Measurements from ENCODE around the gene NAV2. TPM values are rescaled to one million over a fixed set of nuclear protein-coding genes. Genes with fewer than 3 reads are reported as not detected.

NAV2 gene
- total and polyA plus RNA-seq, 2 donors (not counting 1 experiment from before 2014, with no cell fraction given) = 8.1 to 14.0 TPM

DNA sequence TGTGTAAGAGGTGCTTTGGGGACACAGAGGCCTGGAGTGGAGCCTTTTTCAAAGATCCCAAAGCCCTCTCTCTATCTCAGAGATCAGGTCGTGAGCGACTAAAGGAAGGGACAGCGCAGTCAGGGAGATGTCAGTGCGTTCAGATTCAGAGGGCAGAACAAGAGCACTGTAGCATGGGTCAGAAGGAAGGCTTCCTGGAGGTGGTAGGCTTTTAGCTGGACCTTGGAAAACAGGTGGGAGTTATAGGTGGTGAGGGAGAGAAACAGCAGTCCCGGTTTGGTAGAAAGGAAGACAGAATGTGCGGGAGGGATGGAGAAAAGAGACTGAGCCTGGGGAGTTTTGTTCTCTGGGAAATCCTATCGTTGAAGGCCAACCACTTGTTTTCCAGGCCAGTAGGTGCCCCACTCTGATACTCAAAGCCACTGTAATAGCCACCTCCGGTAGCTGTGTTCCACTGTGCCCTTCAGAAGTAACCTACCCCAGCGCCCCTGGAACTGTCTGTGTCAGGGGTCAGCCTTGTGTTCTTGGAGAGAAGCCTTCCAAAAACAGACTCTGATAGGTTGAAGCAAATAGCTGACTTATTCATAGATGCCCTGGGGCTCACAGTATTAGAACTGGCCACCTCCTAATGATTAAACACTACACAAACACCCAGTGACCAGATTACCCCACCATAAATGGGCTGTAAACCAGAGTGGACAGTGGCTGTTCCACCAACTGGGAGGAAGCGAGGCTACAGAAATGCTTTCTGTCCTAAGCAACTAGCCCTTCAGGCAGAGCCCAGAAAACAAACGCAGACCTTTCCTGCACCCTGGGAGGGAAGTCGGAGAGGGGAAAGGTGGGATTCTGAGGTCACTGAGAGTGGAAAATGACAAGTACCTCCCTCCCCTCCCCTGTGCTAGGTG, 289.9 kb downstream of the NAV2 start:
- Histone ChIP-seq H3K4me1 (ENCODE audit: control insufficient read depth, extremely low read depth, insufficient read depth, low read length) (no peaks in the 10 kb centered on the region), H3K9ac (ENCODE audit: insufficient read depth, low read length) (no peak overlapping the region), H3K4me2 (ENCODE audit: extremely low read depth, insufficient read depth, low read length) (no peak overlapping the region), H3K79me2 (ENCODE audit: control insufficient read depth, insufficient read depth, low read length) (no peaks in the 10 kb centered on the region), H3K27ac (ENCODE audit: insufficient read depth, low read length) (no peak overlapping the region), H3K36me3 (ENCODE audit: control insufficient read depth, insufficient read depth, low read length) (peaks cover 5% of the 10 kb centered on the region), H3K9me3 (ENCODE audit: control insufficient read depth, insufficient read depth, low read depth, low read length) (no peaks in the 10 kb centered on the region), H3K4me3 (replicated peaks in 1 of 4; ENCODE audit: control extremely low read depth in 1 of 4, insufficient read depth in 1 of 4, low read depth in 3 of 4, low read length in 4 of 4) (no peak overlapping the region), H3K27me3 (ENCODE audit: control insufficient read depth, insufficient read depth, low read length) (no peaks in the 10 kb centered on the region), H4K20me1 (ENCODE audit: control insufficient read depth, extremely low read depth, insufficient read depth, low read length) (no peaks in the 10 kb centered on the region), H2AFZ (ENCODE audit: low read length) (no peak overlapping the region)
- no peak for DNase-seq (ENCODE audit: low read depth in 2 of 2)
- no peak for TF ChIP-seq EZH2 (IDR thresholded peaks at IDR 0.05; ENCODE audit: low read length, missing control alignments)
- TF ChIP-seq, protein P1, sequence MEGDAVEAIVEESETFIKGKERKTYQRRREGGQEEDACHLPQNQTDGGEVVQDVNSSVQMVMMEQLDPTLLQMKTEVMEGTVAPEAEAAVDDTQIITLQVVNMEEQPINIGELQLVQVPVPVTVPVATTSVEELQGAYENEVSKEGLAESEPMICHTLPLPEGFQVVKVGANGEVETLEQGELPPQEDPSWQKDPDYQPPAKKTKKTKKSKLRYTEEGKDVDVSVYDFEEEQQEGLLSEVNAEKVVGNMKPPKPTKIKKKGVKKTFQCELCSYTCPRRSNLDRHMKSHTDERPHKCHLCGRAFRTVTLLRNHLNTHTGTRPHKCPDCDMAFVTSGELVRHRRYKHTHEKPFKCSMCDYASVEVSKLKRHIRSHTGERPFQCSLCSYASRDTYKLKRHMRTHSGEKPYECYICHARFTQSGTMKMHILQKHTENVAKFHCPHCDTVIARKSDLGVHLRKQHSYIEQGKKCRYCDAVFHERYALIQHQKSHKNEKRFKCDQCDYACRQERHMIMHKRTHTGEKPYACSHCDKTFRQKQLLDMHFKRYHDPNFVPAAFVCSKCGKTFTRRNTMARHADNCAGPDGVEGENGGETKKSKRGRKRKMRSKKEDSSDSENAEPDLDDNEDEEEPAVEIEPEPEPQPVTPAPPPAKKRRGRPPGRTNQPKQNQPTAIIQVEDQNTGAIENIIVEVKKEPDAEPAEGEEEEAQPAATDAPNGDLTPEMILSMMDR (conservative IDR thresholded peaks at IDR 0.05 in 1 of 2, IDR thresholded peaks at IDR 0.05 in 1 of 2; ENCODE audit: low read depth in 1 of 2, low read length in 2 of 2) = no peak

DNA sequence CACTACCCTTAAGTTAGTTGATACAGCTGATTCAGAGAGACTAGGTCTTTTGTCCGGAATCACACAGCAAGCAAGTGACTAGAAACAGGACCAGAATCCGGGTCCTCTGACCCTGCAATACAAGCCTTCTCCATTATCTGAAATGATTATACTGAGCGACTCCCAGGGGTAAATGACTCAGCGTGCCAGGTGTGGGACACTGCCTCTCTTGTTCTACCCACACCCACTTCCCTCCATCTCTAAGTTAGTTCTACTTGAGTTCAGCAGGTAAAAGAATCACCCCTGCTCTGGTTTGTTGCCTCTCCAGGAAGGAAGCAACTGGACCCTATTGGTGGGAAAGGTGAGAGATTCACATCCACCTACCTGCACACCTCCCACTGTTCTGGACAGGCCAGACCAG, 290.7 kb downstream of the NAV2 start:
- Histone ChIP-seq H3K27ac (ENCODE audit: insufficient read depth, low read length) (no peak overlapping the region), H3K4me1 (ENCODE audit: control insufficient read depth, extremely low read depth, insufficient read depth, low read length) (no peaks in the 10 kb centered on the region), H3K27me3 (ENCODE audit: control insufficient read depth, insufficient read depth, low read length) (no peaks in the 10 kb centered on the region), H3K9me3 (ENCODE audit: control insufficient read depth, insufficient read depth, low read depth, low read length) (no peaks in the 10 kb centered on the region), H3K4me2 (ENCODE audit: extremely low read depth, insufficient read depth, low read length) (no peak overlapping the region), H3K36me3 (ENCODE audit: control insufficient read depth, insufficient read depth, low read length) (peaks cover 5% of the 10 kb centered on the region), H3K4me3 (replicated peaks in 1 of 4; ENCODE audit: control extremely low read depth in 1 of 4, insufficient read depth in 1 of 4, low read depth in 3 of 4, low read length in 4 of 4) (no peak overlapping the region), H4K20me1 (ENCODE audit: control insufficient read depth, extremely low read depth, insufficient read depth, low read length) (no peaks in the 10 kb centered on the region), H3K79me2 (ENCODE audit: control insufficient read depth, insufficient read depth, low read length) (no peaks in the 10 kb centered on the region), H3K9ac (ENCODE audit: insufficient read depth, low read length) (no peak overlapping the region), H2AFZ (ENCODE audit: low read length) (no peak overlapping the region)
- no peak for DNase-seq (ENCODE audit: low read depth in 2 of 2)
- TF ChIP-seq, protein P1 (conservative IDR thresholded peaks at IDR 0.05 in 1 of 2, IDR thresholded peaks at IDR 0.05 in 1 of 2; ENCODE audit: low read depth in 1 of 2, low read length in 2 of 2) = no peak
- no peak for TF ChIP-seq EZH2 (IDR thresholded peaks at IDR 0.05; ENCODE audit: low read length, missing control alignments)

DNA sequence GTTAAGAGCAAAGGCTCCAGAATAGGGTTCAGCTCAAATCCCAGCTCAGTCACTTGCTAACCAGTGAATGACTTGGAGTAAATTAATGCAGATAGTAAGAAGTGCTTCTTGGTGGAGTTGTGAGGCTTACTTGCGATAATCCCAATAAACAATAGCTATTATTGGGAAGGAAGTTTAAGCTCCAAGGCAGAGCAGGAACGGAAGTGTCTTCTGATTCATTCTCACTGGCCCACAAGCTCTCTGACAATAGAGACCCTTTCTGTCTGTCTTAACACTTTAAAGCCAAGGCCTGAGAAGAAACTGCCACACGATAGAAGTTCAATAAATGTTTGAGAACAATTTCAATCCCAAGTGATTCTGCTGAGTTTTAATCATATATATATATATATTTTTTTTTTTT, 292.2 kb downstream of the NAV2 start:
- no peak overlapping the region for H3K27ac ChIP-seq (ENCODE audit: insufficient read depth, low read length)
- no peaks in the 10 kb centered on the region for H3K9me3 ChIP-seq (ENCODE audit: control insufficient read depth, insufficient read depth, low read depth, low read length)
- no peak overlapping the region for H3K4me3 ChIP-seq (replicated peaks in 1 of 4; ENCODE audit: control extremely low read depth in 1 of 4, insufficient read depth in 1 of 4, low read depth in 3 of 4, low read length in 4 of 4)
- DNase-seq (ENCODE audit: low read depth in 2 of 2) = no peak
- H3K4me1 ChIP-seq (ENCODE audit: control insufficient read depth, extremely low read depth, insufficient read depth, low read length) = no peaks in the 10 kb centered on the region
- H3K79me2 ChIP-seq (ENCODE audit: control insufficient read depth, insufficient read depth, low read length) = no peaks in the 10 kb centered on the region
- H3K4me2 ChIP-seq (ENCODE audit: extremely low read depth, insufficient read depth, low read length) = no peak overlapping the region
- no peaks in the 10 kb centered on the region for H4K20me1 ChIP-seq (ENCODE audit: control insufficient read depth, extremely low read depth, insufficient read depth, low read length)
- H3K27me3 ChIP-seq (ENCODE audit: control insufficient read depth, insufficient read depth, low read length) = no peaks in the 10 kb centered on the region
- H3K9ac ChIP-seq (ENCODE audit: insufficient read depth, low read length) = no peak overlapping the region
- H3K36me3 ChIP-seq (ENCODE audit: control insufficient read depth, insufficient read depth, low read length) = peaks cover 4% of the 10 kb centered on the region
- no peak overlapping the region for H2AFZ ChIP-seq (ENCODE audit: low read length)
- TF ChIP-seq, protein P1 (conservative IDR thresholded peaks at IDR 0.05 in 1 of 2, IDR thresholded peaks at IDR 0.05 in 1 of 2; ENCODE audit: low read depth in 1 of 2, low read length in 2 of 2) = no peak
